Tibial artery (tissue), 4 donors: ENCODE measurements around the gene CDKN2AIPNL.

Experiments used
- DNase-seq, 2 donors: peaks; one replicate each; pipeline ENCODE4 v3.0.0-alpha.2; 2019
- H3K27ac ChIP-seq, 2 donors: fragments of 200-600 bp; sonication (generic) in 1 of 2; 1 replicate in 1 of 2; 2 replicates in 1 of 2; pipeline ENCODE4 v1.5.1; 2018 to 2019; ENCODE audit warnings: mild to moderate bottlenecking in 1 of 2
- H3K27me3 ChIP-seq, 2 donors: fragments of 200-600 bp; sonication (generic) in 1 of 2; one replicate each; pipeline versions ENCODE4 v1.5.1 to v1.6.0; 2016 to 2019
- H3K36me3 ChIP-seq, 3 donors: fragments of 200-600 bp; sonication (generic) in 2 of 3; one replicate each; pipeline ENCODE4 v1.5.1; 2016 to 2019; ENCODE audit warnings: mild to moderate bottlenecking in 2 of 3
- H3K4me1 ChIP-seq, 4 donors: fragments of 200-600 bp; sonication (generic) in 2 of 4; 1 replicate in 3 of 4; 2 replicates in 1 of 4; pipeline ENCODE4 v1.5.1; 2016 to 2019
- H3K4me3 ChIP-seq, 2 donors: fragments of 200-600 bp; sonication (generic) in 1 of 2; 1 replicate in 1 of 2; 2 replicates in 1 of 2; pipeline ENCODE4 v1.5.1; 2018 to 2019; ENCODE audit warnings: mild to moderate bottlenecking in 2 of 2
- H3K9me3 ChIP-seq, 3 donors: fragments of 200-600 bp; sonication (generic) in 1 of 3; one replicate each; pipeline ENCODE4 v1.5.1; 2016 to 2019
- intact Hi-C: fragments of 100-400 bp; cut with DNase I; formaldehyde crosslinking; loops from one replicate; pipeline ENCODE4 v1.15.0; 2023; ENCODE audit warnings: low total_unique reads
- TF ChIP-seq, protein P1 (sequence below), 2 experiments: fragments of 200-600 bp in 1 of 2; fragments of 450-650 bp in 1 of 2; IDR thresholded peaks; one replicate each; pipeline ENCODE4 v1.5.1; 2017 to 2019; ENCODE audit warnings: antibody characterized with exemption in 2 of 2, mild to moderate bottlenecking in 1 of 2, moderate library complexity in 1 of 2

CDKN2AIPNL gene

DNA sequence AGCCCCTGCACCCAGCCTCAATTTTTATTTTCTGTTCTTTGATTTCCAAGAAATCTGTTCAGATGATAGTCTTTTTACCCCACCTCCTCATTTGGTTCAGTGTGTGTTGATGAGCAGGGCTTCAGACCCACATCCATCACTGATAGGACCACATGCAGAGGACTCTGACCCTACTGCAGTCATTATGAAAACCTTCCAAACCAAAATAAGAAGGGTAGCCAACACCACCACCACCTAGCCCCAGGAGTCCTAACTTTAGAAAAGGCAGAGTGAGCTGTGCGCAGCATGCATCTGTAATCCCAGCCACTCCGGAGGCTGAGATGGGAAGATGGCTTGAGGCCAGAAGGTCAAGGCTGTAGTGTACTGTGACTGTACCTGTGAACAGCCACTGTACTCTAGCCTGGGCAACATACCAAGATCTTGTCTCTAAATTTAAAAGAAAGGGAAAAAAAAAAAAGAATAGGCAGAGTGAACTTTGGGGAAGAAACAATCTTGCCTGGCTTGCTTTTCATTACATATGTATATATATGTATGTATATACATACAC, 13.0 kb downstream of the CDKN2AIPNL start:
- TF ChIP-seq, protein P1, sequence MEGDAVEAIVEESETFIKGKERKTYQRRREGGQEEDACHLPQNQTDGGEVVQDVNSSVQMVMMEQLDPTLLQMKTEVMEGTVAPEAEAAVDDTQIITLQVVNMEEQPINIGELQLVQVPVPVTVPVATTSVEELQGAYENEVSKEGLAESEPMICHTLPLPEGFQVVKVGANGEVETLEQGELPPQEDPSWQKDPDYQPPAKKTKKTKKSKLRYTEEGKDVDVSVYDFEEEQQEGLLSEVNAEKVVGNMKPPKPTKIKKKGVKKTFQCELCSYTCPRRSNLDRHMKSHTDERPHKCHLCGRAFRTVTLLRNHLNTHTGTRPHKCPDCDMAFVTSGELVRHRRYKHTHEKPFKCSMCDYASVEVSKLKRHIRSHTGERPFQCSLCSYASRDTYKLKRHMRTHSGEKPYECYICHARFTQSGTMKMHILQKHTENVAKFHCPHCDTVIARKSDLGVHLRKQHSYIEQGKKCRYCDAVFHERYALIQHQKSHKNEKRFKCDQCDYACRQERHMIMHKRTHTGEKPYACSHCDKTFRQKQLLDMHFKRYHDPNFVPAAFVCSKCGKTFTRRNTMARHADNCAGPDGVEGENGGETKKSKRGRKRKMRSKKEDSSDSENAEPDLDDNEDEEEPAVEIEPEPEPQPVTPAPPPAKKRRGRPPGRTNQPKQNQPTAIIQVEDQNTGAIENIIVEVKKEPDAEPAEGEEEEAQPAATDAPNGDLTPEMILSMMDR (IDR thresholded peaks at IDR 0.05) = no peak
- Histone ChIP-seq H3K9me3 (no peaks in the 10 kb centered on the region), H3K36me3 (peaks cover 31 to 80% (median 48%) of the 10 kb centered on the region in 3 donors), H3K27me3 (no peaks in the 10 kb centered on the region), H3K4me3 (no peak overlapping the region), H3K27ac (no peak overlapping the region), H3K4me1 (no peaks in the 10 kb centered on the region)
- DNase-seq = no peak
- intact Hi-C loops = no loop called here

DNA sequence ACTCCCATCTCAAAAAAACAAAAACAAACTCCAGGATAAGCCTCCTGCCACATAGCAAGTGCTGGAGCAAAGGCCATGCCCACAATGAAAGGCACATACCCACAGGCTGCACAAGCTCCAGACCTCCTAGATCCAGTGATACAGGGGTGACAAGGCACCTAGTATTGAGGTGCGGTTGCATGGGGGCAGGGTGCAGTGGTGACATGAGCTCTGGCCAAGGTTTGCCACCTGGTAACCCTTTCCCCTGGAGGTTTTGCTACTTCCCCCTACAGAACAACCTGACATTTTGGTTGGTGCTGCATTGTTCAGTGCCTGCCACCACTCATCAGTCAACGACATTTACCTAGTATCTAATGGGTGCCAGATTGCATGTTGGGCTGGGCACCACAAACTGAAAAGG, 14.5 kb downstream of the CDKN2AIPNL start:
- no peaks in the 10 kb centered on the region for H3K4me1 ChIP-seq
- H3K27ac ChIP-seq = no peak overlapping the region
- H3K27me3 ChIP-seq = no peaks in the 10 kb centered on the region
- DNase-seq = no peak
- H3K36me3 ChIP-seq = peaks cover 45 to 89% (median 61%) of the 10 kb centered on the region in 3 donors
- intact Hi-C loops = no loop called here
- no peak overlapping the region for H3K4me3 ChIP-seq
- TF ChIP-seq, protein P1 (IDR thresholded peaks at IDR 0.05) = no peak
- no peaks in the 10 kb centered on the region for H3K9me3 ChIP-seq

DNA sequence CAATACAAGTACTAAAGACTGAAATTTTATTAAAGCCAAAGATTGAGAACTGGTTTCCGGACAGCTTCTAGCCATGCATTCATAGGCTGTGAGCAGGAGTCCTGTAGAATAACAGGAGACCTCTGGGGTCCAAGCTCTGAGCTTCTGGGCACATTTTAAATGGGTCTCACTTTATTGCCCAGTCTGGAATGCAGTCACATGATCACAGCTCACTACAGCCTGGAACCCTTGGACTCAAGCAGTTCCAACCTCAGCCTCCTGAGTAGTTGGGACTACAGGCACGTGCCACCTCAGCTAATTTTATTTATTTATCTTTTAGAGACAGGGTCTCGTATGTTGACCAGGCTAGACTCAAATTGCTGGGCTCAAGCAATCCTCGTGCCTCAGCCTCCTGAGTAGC, 15.4 kb downstream of the CDKN2AIPNL start:
- Histone ChIP-seq H3K36me3 (peaks cover 44 to 89% (median 66%) of the 10 kb centered on the region in 3 donors), H3K27me3 (no peaks in the 10 kb centered on the region), H3K4me1 (no peaks in the 10 kb centered on the region), H3K4me3 (no peak overlapping the region), H3K9me3 (no peaks in the 10 kb centered on the region), H3K27ac (no peak overlapping the region)
- DNase-seq = no peak
- intact Hi-C loops = no loop called here
- TF ChIP-seq, protein P1 (IDR thresholded peaks at IDR 0.05) = no peak

DNA sequence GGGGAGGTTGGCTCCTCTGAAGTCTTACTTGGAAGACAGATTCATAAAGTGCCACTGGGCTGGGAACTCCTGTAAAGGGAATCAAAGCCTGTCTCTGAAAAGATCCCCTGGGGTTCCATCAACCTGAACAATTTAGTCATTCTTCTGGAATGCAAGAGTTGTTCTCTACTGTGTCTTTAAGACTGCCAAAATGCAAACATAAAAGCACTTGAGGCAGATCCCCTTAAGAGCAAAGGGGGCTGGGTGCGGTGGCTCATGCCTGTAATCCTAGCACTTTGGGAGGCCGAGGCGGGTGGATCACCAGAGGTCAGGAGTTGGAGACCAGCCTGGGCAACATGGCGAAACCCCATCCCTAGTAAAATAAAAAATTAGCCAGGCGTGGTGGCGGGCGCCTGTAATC, 16.7 kb downstream of the CDKN2AIPNL start:
- H3K27me3 ChIP-seq = no peaks in the 10 kb centered on the region
- no peak for DNase-seq
- intact Hi-C loops = no loop called here
- TF ChIP-seq, protein P1 (IDR thresholded peaks at IDR 0.05) = no peak
- no peaks in the 10 kb centered on the region for H3K9me3 ChIP-seq
- H3K27ac ChIP-seq = no peak overlapping the region
- no peak overlapping the region for H3K4me3 ChIP-seq
- H3K36me3 ChIP-seq = peaks cover 55 to 96% (median 80%) of the 10 kb centered on the region in 3 donors
- no peaks in the 10 kb centered on the region for H3K4me1 ChIP-seq

DNA sequence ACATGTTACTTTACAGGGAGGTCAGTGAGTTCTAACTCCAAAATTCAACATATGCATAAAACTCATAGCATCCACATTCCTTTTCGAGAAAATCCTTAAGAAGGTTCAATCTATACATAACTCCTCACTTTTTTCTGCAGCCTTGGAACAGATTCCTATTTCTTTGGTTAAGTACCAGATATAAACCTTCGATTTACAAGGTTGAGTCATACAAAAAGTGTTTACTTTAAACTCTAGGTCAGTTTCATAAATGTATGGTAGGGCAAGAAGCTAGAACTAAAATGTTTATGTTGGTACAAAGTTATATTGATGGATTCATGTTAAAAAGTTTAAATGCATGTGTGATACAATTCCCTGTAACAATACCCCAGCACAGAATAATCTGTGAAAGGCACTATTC, 19.4 kb downstream of the CDKN2AIPNL start:
- no peak overlapping the region for H3K4me3 ChIP-seq
- peaks cover 80 to 100% (median 99%) of the 10 kb centered on the region in 3 donors for H3K36me3 ChIP-seq
- no peaks in the 10 kb centered on the region for H3K9me3 ChIP-seq
- TF ChIP-seq, protein P1 (IDR thresholded peaks at IDR 0.05) = no peak
- no peak overlapping the region for H3K27ac ChIP-seq
- H3K4me1 ChIP-seq = no peaks in the 10 kb centered on the region
- intact Hi-C loops = no loop called here
- no peaks in the 10 kb centered on the region for H3K27me3 ChIP-seq
- DNase-seq = no peak

DNA sequence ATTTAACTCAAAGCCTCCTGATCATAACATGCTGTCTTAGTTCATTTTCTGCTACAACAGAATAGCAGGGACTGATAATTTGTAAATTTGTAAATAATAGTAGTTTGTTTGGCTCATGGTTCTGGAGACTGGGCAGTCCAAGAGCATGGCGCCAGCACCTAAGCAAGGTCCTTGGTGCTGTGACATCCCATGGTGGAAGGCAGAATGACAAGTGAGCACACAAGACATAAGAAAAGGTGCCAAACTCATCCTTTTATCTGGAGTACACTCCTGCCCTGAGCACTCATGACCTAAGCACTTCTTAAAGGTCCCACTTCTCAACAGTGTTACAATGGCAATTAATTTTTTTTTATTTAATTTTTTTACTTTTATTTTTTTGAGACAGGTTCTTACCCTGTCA, 24.2 kb downstream of the CDKN2AIPNL start:
- no peaks in the 10 kb centered on the region for H3K9me3 ChIP-seq
- TF ChIP-seq, protein P1 (IDR thresholded peaks at IDR 0.05) = no peak
- intact Hi-C loops = no loop called here
- H3K4me3 ChIP-seq = no peak overlapping the region
- no peaks in the 10 kb centered on the region for H3K4me1 ChIP-seq
- no peak overlapping the region for H3K27ac ChIP-seq
- no peak for DNase-seq
- peaks cover 90 to 97% (median 92%) of the 10 kb centered on the region in 3 donors for H3K36me3 ChIP-seq
- no peaks in the 10 kb centered on the region for H3K27me3 ChIP-seq
